Breast epithelium (tissue), 4 donors: ENCODE measurements around the gene SS18L1. TPM values are rescaled to one million over a fixed set of nuclear protein-coding genes. Genes with fewer than 3 reads are reported as not detected.

Experiments
- DNase-seq, 2 donors: peaks; one replicate each; pipeline ENCODE4 v3.0.0-alpha.2; 2019; ENCODE audit warnings: low spot score in 2 of 2
- H3K27ac ChIP-seq, 2 donors: fragments of 200-600 bp; sonication (generic) in 1 of 2; one replicate each; pipeline ENCODE4 v1.5.1; 2016 to 2019; ENCODE audit warnings: mild to moderate bottlenecking in 1 of 2
- H3K27me3 ChIP-seq, 2 donors: fragments of 200-600 bp; sonication (generic) in 1 of 2; one replicate each; pipeline versions ENCODE4 v1.5.1 to v1.6.0; 2017 to 2019; ENCODE audit warnings: control low read depth in 1 of 2, mild to moderate bottlenecking in 1 of 2
- H3K36me3 ChIP-seq: fragments of 200-600 bp; one replicate; pipeline ENCODE4 v1.5.1; 2019
- H3K4me1 ChIP-seq, 2 donors: fragments of 200-600 bp; sonication (generic); one replicate each; pipeline ENCODE4 v1.5.1; 2016 to 2019; ENCODE audit warnings: control low read depth in 1 of 2
- H3K4me3 ChIP-seq, 3 donors: fragments of 200-600 bp; sonication (generic); 1 replicate in 2 of 3; 2 replicates in 1 of 3; pipeline ENCODE4 v1.5.1; 2016 to 2019; ENCODE audit warnings: mild to moderate bottlenecking in 3 of 3, moderate library complexity in 2 of 3
- H3K9me3 ChIP-seq, 2 donors: fragments of 200-600 bp; sonication (generic) in 1 of 2; one replicate each; pipeline ENCODE4 v1.5.1; 2016 to 2019; ENCODE audit warnings: control low read depth in 1 of 2
- POLR2A ChIP-seq: fragments of 450-650 bp; IDR thresholded peaks from one replicate; pipeline ENCODE4 v1.6.1; 2016; ENCODE audit warnings: antibody characterized with exemption, mild to moderate bottlenecking, moderate library complexity
- POLR2AphosphoS5 ChIP-seq, 3 donors: sonication (generic); formaldehyde crosslinking; IDR thresholded peaks; one replicate each; pipeline ENCODE4 v1.6.1; 2017; ENCODE audit warnings: antibody characterized with exemption in 3 of 3
- intact Hi-C: fragments of 100-400 bp; cut with DNase I; formaldehyde crosslinking; loops from one replicate; pipeline ENCODE4 v1.15.1; 2023; ENCODE audit warnings: low total_unique reads
- total RNA-seq, 3 donors: library from RNA; depleted of rRNA; stranded (reverse); fragments of >200 nt; gene quantifications; one replicate each; pipeline ENCODE4 v1.1.0, GENCODE V29; 2016
- TF ChIP-seq, protein P1 (sequence below), 3 donors: fragments of 450-650 bp; IDR thresholded peaks; one replicate each; pipeline ENCODE4 v1.5.1; 2016 to 2017; ENCODE audit warnings: antibody characterized with exemption in 3 of 3, mild to moderate bottlenecking in 3 of 3, moderate library complexity in 3 of 3

Gene SS18L1
- total RNA-seq, 3 donors from 2014 or later = 12.5 to 18.4 (median 14.4) TPM

DNA sequence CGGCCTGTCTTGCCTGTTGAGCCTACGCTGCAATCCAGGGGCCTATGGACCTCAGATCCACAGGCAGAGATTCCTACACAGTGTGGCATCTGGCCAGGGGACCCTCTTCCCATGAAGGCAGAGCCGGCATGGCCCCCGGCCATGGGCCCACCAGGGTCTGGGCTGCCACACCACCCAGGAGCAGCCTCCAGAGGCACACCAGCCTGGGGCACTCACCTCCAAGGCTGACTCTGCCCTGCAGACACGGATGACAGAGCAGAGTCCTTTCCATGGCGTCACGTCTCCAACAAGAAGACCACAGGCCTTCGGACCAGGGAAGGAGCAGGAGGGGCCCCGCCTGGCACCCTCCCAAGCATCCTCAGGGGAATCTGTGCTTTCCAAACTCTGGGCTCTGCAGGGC, 80.0 kb downstream of the SS18L1 start:
- H3K27ac ChIP-seq = no peak overlapping the region
- no peaks in the 10 kb centered on the region for H3K36me3 ChIP-seq
- no peaks in the 10 kb centered on the region for H3K9me3 ChIP-seq
- TF ChIP-seq POLR2AphosphoS5 (IDR thresholded peaks at IDR 0.05) = no peak
- no peak for TF ChIP-seq POLR2A
- TF ChIP-seq, protein P1, sequence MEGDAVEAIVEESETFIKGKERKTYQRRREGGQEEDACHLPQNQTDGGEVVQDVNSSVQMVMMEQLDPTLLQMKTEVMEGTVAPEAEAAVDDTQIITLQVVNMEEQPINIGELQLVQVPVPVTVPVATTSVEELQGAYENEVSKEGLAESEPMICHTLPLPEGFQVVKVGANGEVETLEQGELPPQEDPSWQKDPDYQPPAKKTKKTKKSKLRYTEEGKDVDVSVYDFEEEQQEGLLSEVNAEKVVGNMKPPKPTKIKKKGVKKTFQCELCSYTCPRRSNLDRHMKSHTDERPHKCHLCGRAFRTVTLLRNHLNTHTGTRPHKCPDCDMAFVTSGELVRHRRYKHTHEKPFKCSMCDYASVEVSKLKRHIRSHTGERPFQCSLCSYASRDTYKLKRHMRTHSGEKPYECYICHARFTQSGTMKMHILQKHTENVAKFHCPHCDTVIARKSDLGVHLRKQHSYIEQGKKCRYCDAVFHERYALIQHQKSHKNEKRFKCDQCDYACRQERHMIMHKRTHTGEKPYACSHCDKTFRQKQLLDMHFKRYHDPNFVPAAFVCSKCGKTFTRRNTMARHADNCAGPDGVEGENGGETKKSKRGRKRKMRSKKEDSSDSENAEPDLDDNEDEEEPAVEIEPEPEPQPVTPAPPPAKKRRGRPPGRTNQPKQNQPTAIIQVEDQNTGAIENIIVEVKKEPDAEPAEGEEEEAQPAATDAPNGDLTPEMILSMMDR (IDR thresholded peaks at IDR 0.05) = no peak
- peaks cover 0 to 79% of the 10 kb centered on the region in 2 donors for H3K27me3 ChIP-seq
- no peak overlapping the region for H3K4me3 ChIP-seq
- intact Hi-C loops = no loop called here
- H3K4me1 ChIP-seq = peaks cover 6 to 12% of the 10 kb centered on the region in 2 donors
- no peak for DNase-seq

DNA sequence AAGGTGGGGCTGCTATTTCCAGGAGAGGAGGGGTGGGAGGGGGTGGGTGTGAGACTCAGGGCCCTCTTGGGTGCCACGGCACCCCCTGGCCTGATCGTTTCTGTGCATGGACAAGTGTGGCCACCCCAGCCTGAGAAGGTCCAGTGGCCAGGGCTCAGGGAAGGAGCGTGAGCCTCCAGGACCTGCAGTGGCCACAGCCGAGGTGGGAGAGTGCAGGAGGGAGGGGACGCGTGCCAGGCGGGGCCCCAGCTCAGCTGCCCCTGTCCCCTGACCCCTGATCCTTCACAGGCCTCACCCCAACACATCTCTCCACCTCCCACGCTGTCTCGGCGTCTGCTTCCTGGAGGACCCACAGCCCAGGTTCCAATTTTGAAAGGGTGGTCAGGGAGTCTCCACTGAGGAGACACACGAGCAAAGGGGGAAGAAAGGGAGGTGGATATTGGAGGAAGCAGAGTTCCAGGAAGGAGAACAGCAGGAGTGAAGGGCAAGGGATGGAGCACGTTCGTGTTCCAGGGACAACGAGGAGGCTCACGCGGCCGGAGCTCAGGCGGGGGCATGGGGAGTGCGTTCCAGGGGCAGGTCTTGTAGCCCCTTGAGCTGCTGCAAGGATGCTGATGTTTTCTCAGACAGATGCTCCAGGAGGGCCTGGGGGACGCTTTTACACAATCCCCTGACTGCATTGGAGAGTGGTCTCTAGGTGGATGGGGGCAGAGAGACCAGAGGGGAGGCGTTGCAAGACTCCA, 80.7 kb downstream of the SS18L1 start:
- Histone ChIP-seq H3K27ac (no peak overlapping the region), H3K27me3 (peaks cover 0 to 72% of the 10 kb centered on the region in 2 donors), H3K4me1 (peaks cover 6 to 7% of the 10 kb centered on the region in 2 donors), H3K36me3 (no peaks in the 10 kb centered on the region), H3K9me3 (no peaks in the 10 kb centered on the region), H3K4me3 (no peak overlapping the region)
- TF ChIP-seq, protein P1 (IDR thresholded peaks at IDR 0.05) = no peak
- TF ChIP-seq POLR2AphosphoS5 (IDR thresholded peaks at IDR 0.05) (no peak), POLR2A (no peak)
- no peak for DNase-seq
- intact Hi-C loops = no loop called here

DNA sequence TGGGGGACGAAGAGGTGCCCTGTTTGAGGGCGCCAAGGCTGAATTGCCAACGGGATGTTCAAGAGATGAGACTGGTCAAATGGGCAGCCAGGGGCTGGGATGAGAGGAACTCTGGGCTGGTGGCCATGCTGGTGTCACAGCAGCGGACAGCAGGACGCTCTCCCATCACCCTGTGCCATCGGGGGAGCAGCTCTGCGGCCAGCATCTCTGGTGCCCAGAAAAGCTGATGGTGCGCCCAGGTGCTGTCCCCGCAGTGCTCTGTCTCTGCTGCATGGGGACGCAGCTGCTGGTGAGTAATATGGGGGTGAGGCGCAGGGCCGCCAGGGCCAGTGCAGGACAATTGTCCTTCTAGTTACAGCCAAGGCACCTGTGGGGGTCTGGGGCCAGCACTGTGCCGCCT, 81.5 kb downstream of the SS18L1 start:
- DNase-seq = no peak
- no peaks in the 10 kb centered on the region for H3K36me3 ChIP-seq
- TF ChIP-seq POLR2A (no peak), POLR2AphosphoS5 (IDR thresholded peaks at IDR 0.05) (no peak)
- TF ChIP-seq, protein P1 (IDR thresholded peaks at IDR 0.05) = no peak
- H3K4me1 ChIP-seq = peaks cover 0 to 4% of the 10 kb centered on the region in 2 donors
- no peak overlapping the region for H3K4me3 ChIP-seq
- no peaks in the 10 kb centered on the region for H3K9me3 ChIP-seq
- no peak overlapping the region for H3K27ac ChIP-seq
- H3K27me3 ChIP-seq = peaks cover 0 to 68% of the 10 kb centered on the region in 2 donors
- intact Hi-C loops = no loop called here

DNA sequence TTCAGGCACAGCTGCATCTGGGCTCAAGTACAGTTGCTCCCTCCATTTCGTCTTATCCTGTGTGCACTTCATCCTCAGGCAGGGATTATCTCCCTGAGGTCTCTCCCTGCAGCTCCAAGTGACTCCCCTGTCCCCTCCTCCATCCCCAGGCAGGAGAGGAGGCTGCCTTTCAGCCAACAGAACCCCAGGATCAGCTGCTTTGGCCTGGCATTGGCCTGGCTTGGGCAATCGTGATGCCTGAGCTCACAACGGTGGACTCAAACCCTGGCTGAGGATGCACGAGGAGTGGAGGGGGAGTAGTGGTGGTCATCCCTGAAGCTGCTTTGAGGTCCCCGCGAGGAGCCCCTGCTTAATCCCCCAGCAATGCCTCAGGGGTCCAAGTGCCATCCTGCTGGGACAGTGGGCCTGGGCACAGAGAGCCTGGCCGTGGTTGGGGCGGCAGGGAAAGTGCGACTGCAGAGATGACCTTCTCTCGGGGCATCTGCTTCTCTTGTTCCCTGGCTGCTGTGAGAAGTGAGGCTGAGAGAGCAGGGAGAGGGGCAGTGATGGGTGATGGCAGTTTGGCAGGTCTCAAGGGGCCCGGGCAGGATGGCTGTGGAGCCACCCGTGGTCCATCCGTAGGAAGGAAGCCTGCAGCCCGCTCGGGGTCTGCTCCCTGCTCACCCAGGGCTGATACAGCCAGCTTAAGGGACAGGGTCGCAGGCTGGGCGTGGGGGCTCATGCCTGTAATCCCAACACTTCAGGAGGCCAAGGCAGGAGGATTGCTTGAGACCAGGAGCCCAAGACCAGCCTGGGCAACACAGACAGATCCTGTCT, 82.5 kb downstream of the SS18L1 start:
- no peaks in the 10 kb centered on the region for H3K36me3 ChIP-seq
- intact Hi-C loops = no loop called here
- H3K4me1 ChIP-seq = no peaks in the 10 kb centered on the region
- H3K4me3 ChIP-seq = no peak overlapping the region
- no peaks in the 10 kb centered on the region for H3K9me3 ChIP-seq
- H3K27me3 ChIP-seq = peaks cover 0 to 61% of the 10 kb centered on the region in 2 donors
- H3K27ac ChIP-seq = no peak overlapping the region
- DNase-seq = no peak
- TF ChIP-seq, protein P1 (IDR thresholded peaks at IDR 0.05) = no peak
- TF ChIP-seq POLR2A (no peak), POLR2AphosphoS5 (IDR thresholded peaks at IDR 0.05) (no peak)
